ENCODE results near the gene CDKN2A.

CDKN2A gene

DNA sequence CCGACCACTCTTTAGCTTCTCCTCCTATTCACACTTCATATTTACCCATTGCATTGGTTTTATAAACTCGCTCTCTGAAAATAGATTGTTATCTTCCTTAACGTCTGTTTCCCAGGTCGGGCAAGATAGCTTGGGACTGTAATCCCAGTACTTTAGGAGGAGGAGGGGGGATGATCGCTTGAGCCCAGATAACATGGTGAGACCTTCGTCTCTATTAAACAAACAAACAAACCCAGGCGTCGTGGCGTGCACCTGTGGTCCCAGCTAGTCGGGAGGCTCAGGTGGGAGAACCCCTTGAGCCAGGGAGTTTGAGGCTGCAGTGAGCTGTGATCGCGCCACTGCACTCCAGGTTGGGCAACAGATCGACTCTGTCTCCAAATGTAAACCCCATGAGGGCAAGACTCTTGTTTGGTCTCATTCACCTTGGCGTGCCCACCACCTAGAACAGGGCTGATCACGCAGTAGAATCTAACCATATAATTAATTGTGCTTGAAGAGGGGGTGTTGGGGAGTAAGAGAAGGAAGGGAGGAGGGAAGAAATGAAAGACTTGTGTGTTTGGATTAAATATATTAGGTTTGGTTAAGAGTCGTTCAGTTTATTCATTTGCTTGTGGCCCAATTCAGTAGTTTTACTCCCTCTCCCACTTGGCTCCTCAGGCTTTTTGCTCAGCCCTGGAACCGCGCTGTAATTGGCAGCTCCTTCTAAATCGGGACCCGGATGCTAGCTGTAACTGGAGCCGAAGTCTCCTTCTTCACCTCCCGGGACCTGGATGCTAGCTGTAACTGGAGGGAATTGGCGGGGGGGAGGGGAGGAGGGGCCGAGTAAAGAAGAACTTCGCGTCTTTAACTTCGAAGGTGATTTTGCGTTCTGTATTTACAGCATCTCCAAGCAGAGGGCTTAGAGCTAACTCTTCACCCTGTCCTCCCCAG lies 24.9 kb downstream of the CDKN2A start:
- H3K4me3 ChIP-seq (ENCODE audit: low read depth, low read length) = no peak overlapping the region
- no peak for DNase-seq (ENCODE audit: low read depth)
- TF ChIP-seq, protein P1, sequence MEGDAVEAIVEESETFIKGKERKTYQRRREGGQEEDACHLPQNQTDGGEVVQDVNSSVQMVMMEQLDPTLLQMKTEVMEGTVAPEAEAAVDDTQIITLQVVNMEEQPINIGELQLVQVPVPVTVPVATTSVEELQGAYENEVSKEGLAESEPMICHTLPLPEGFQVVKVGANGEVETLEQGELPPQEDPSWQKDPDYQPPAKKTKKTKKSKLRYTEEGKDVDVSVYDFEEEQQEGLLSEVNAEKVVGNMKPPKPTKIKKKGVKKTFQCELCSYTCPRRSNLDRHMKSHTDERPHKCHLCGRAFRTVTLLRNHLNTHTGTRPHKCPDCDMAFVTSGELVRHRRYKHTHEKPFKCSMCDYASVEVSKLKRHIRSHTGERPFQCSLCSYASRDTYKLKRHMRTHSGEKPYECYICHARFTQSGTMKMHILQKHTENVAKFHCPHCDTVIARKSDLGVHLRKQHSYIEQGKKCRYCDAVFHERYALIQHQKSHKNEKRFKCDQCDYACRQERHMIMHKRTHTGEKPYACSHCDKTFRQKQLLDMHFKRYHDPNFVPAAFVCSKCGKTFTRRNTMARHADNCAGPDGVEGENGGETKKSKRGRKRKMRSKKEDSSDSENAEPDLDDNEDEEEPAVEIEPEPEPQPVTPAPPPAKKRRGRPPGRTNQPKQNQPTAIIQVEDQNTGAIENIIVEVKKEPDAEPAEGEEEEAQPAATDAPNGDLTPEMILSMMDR (IDR thresholded peaks at IDR 0.05; ENCODE audit: low read depth, low read length, missing control alignments) = no peak
- in situ Hi-C loops (cut with HindIII; ENCODE audit: low sequenced_read_pairs) = no loop called here

DNA sequence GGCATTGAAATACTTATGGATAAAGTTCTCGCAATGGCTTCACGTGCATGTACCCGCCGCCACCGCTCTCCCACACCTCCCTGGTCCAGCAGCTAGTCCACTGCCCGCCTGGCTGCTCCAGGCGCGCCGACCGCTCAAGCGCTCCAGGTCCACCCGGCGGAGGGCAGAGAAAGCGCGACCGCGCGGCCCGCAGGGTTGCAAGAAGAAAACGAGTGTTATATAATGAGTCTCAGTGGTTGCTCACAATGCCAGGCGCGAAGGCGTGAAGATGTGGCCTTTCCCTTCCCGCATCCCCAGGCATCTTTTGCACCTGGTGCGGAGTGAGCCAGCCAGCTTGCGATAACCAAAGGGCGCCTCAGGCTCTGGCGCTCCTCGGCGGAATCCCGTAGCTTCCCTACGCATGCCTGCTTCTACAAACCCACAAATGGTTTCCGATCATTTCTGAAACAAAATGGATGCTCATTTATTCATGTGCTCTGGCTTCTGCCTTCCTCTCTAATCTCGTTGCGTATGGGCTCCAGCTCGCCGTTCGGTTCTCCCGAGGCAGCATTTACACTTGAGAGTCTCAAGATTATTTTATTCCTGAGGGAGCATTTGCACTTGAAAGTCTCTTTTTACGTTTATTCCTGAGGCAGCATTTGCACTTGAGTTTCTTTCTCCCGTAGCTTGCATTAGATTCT lies 25.7 kb downstream of the CDKN2A start:
- no peak for DNase-seq (ENCODE audit: low read depth)
- in situ Hi-C loops (cut with HindIII; ENCODE audit: low sequenced_read_pairs) = no loop called here
- H3K4me3 ChIP-seq (ENCODE audit: low read depth, low read length) = peak overlapping the region; percentile 1
- TF ChIP-seq, protein P1 (IDR thresholded peaks at IDR 0.05; ENCODE audit: low read depth, low read length, missing control alignments) = no peak

DNA sequence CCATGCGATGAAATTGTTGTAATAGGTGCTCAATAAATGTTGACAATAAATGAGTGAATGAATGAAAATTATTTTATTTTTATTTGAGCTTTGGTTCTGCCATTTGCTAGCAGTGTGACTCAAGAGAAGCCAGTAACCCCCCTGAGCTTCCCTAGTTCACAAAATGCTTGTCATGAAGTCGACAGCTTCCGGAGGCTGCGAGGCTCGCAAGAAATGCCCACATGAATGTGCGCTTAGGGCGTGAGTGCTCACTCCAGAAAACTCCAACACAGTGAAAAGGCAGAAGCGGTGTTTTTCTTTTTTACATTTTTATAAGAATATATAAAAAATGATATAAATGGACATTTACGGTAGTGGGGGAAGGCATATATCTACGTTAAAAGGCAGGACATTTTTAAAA lies 26.5 kb downstream of the CDKN2A start:
- TF ChIP-seq, protein P1 (IDR thresholded peaks at IDR 0.05; ENCODE audit: low read depth, low read length, missing control alignments) = no peak
- no peak overlapping the region for H3K4me3 ChIP-seq (ENCODE audit: low read depth, low read length)
- no peak for DNase-seq (ENCODE audit: low read depth)
- in situ Hi-C loops (cut with HindIII; ENCODE audit: low sequenced_read_pairs) = no loop called here

DNA sequence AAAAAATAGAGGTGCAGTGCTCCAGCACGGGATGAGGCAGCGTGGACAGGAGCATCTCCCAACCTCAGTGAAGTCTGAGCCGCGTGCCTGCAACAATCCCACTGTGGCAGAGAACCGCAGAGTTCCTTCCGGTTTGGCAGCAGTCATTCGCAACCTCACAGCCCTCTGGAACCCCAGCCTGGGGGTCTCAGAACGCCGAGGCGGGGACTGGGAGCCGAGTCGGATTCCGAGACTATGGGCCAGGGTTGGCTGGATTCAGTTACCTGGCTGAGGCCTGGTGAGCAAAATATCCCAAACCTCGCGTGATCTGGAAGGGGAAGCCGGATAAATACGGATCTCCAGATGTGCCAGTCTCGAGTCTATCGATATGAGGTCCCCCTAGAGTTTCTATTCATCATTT lies 27.0 kb downstream of the CDKN2A start:
- no peak for DNase-seq (ENCODE audit: low read depth)
- no peak overlapping the region for H3K4me3 ChIP-seq (ENCODE audit: low read depth, low read length)
- in situ Hi-C loops (cut with HindIII; ENCODE audit: low sequenced_read_pairs) = no loop called here
- TF ChIP-seq, protein P1 (IDR thresholded peaks at IDR 0.05; ENCODE audit: low read depth, low read length, missing control alignments) = no peak

DNA sequence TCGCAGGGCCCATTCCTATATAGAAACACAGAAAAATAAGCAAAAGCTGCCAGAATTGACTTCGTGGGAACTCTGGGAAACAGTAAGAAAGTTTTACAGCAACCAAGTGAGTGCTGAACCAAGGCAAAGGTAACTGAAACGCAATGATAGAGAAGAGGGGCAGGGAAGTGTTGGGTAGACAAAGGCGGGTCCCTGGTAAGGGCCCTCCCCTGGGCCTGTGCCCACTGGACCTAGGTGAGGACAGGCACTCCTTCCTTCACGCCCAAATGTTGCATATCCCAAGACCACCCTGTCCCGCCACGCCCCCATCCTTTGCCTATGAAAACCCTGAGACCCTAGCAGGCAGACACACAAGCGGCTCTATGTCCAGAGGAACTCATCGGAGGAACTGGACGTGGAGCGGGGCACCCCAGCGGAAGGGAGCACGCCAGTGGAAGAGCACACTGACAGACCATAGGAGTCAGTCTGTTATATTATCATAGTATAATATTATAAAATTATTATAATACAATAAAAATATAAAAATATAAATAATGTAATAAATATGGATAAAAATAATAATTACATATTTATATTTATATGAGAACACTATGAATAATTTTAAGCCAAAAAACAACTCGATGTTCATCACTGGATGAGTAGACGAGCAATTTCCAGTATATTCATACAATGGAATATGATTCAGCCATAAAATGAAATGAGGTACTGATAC lies 27.9 kb downstream of the CDKN2A start:
- no peak overlapping the region for H3K4me3 ChIP-seq (ENCODE audit: low read depth, low read length)
- TF ChIP-seq, protein P1 (IDR thresholded peaks at IDR 0.05; ENCODE audit: low read depth, low read length, missing control alignments) = no peak
- in situ Hi-C loops (cut with HindIII; ENCODE audit: low sequenced_read_pairs) = no loop called here
- DNase-seq (ENCODE audit: low read depth) = no peak

DNA sequence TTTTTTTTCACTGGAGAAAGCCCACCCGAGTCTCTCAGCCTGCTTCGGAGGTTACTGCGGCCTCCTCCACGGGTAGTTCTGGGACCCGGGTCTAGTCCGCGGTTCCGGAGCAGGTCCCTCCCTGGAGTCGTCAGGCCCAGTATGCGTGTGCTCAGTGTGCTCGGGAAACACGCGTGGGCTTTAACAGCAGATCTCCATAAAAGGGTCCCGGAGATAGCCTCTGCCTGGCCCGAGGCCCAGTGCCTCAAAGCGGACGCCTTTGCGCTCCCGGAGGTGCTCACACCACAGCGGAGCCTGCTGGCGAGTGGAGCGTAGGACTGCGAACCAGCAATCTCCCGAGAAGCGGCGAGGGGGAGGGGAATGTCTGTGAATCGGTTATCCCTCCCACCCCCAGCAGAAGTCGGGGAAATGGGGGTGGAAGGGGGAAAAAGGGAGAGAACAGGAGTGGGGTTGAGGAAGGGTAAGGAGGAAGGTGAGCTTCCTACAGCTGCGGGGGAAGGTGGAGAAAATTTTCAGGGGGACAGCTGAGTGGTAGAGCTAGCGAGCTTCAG lies 28.7 kb downstream of the CDKN2A start:
- H3K4me3 ChIP-seq (ENCODE audit: low read depth, low read length) = peak overlapping the region; percentile 38
- in situ Hi-C loops (cut with HindIII; ENCODE audit: low sequenced_read_pairs) = no loop called here
- TF ChIP-seq, protein P1 (IDR thresholded peaks at IDR 0.05; ENCODE audit: low read depth, low read length, missing control alignments) = peak; percentile 79
- no peak for DNase-seq (ENCODE audit: low read depth)
